Tibial nerve (tissue), 4 donors: ENCODE measurements around the gene WDR49. TPM values are rescaled to one million over a fixed set of nuclear protein-coding genes. Genes with fewer than 3 reads are reported as not detected.

Experiments
- DNase-seq, 2 donors: peaks; one replicate each; pipeline ENCODE4 v3.0.0-alpha.2; 2019; ENCODE audit warnings: low spot score in 2 of 2
- H3K27ac ChIP-seq, 4 donors: fragments of 200-600 bp; sonication (generic) in 3 of 4; one replicate each; pipeline ENCODE4 v1.5.1; 2017 to 2019; ENCODE audit warnings: mild to moderate bottlenecking in 1 of 4
- H3K27me3 ChIP-seq, 2 donors: fragments of 200-600 bp; sonication (generic) in 1 of 2; one replicate each; pipeline versions ENCODE4 v1.5.1 to v1.6.0; 2017 to 2019
- H3K36me3 ChIP-seq, 3 donors: fragments of 200-600 bp; sonication (generic); one replicate each; pipeline ENCODE4 v1.5.1; 2018 to 2019
- H3K4me1 ChIP-seq, 4 donors: fragments of 200-600 bp; sonication (generic) in 3 of 4; one replicate each; pipeline ENCODE4 v1.5.1; 2017 to 2019
- H3K4me3 ChIP-seq, 4 donors: fragments of 200-600 bp; sonication (generic) in 3 of 4; one replicate each; pipeline ENCODE4 v1.5.1; 2017 to 2019; ENCODE audit warnings: mild to moderate bottlenecking in 1 of 4, moderate library complexity in 1 of 4
- H3K9me3 ChIP-seq, 4 donors: fragments of 200-600 bp; sonication (generic) in 3 of 4; one replicate each; pipeline ENCODE4 v1.5.1; 2017 to 2019
- EP300 ChIP-seq, 2 donors: sonication (generic); formaldehyde crosslinking; IDR thresholded peaks; one replicate each; pipeline ENCODE4 v1.6.1; 2017; ENCODE audit warnings: antibody characterized with exemption in 2 of 2, mild to moderate bottlenecking in 1 of 2
- POLR2A ChIP-seq, 2 donors: fragments of 450-650 bp; IDR thresholded peaks; one replicate each; pipeline ENCODE4 v1.6.1; 2017; ENCODE audit warnings: antibody characterized with exemption in 2 of 2, mild to moderate bottlenecking in 2 of 2, moderate library complexity in 2 of 2
- WGBS, 2 donors: methylation state at CpG; one replicate each; pipeline ENCODE4 v1.1.5; 2018; 5-methylcytosine and 5-hydroxymethylcytosine counted together
- total RNA-seq, 4 donors: library from RNA; depleted of rRNA; stranded (reverse); fragments of >200 nt; gene quantifications; one replicate each; pipeline ENCODE4 v1.1.0, GENCODE V29; 2016
- TF ChIP-seq, protein P1 (sequence below), 5 experiments: fragments of 200-600 bp in 3 of 5; fragments of 450-650 bp in 2 of 5; sonication (generic) in 3 of 5; IDR thresholded peaks; one replicate each; pipeline ENCODE4 v1.5.1; 2016 to 2019; ENCODE audit warnings: antibody characterized with exemption in 5 of 5, mild to moderate bottlenecking in 3 of 5, moderate library complexity in 2 of 5

Gene WDR49
- total RNA-seq, 4 donors from 2014 or later: 0.44 to 2.9 (median 1.3) TPM; not detected in 1

DNA sequence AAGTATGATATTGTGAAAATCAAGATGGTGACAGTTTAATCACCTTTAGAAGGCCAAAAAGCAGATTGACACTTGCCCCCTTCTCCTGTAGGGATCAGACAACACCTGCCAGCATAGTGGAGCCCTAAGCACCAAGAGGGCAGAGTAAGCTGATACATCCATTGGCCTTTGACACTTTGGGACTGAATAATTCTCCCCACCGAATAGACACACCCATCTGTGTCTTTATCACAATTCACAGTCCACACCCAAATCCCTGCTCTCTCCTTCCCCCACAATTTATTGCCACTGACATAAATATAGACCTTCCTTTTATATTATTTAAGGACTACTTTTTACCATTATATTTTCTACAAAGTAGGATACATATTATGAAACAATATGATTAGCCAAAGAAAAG lies 3.1 kb upstream of the WDR49 start:
- Histone ChIP-seq H3K9me3 (no peaks in the 10 kb centered on the region), H3K27ac (no peak overlapping the region), H3K27me3 (no peaks in the 10 kb centered on the region), H3K4me3 (no peak overlapping the region), H3K4me1 (no peaks in the 10 kb centered on the region), H3K36me3 (no peaks in the 10 kb centered on the region)
- no peak for TF ChIP-seq EP300 (IDR thresholded peaks at IDR 0.05)
- TF ChIP-seq, protein P1, sequence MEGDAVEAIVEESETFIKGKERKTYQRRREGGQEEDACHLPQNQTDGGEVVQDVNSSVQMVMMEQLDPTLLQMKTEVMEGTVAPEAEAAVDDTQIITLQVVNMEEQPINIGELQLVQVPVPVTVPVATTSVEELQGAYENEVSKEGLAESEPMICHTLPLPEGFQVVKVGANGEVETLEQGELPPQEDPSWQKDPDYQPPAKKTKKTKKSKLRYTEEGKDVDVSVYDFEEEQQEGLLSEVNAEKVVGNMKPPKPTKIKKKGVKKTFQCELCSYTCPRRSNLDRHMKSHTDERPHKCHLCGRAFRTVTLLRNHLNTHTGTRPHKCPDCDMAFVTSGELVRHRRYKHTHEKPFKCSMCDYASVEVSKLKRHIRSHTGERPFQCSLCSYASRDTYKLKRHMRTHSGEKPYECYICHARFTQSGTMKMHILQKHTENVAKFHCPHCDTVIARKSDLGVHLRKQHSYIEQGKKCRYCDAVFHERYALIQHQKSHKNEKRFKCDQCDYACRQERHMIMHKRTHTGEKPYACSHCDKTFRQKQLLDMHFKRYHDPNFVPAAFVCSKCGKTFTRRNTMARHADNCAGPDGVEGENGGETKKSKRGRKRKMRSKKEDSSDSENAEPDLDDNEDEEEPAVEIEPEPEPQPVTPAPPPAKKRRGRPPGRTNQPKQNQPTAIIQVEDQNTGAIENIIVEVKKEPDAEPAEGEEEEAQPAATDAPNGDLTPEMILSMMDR (IDR thresholded peaks at IDR 0.05): no peak
- no peak for TF ChIP-seq POLR2A (IDR thresholded peaks at IDR 0.05)
- 63 to 79% methylated on average over 1 of the region's 1 CpG for WGBS, 2 donors
- no peak for DNase-seq

DNA sequence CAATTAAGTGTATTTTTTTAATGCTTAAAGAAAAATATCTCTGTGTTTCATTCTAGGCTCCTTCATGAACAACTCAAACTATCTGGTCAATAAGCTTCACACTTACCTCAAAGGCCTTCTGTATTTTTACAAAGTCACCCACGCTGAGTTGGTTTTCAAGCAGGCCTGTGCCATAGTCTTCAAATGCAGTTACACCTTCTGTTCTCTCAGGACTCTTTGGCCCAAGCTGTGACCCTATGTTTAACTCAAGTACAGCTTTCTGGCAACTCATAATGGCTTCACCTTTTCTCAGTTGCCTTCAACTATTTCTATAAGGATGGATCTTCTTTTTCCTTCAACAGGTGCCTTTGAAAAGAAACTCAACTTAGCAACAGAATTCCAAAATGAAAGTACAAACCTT lies 587 bp downstream of the WDR49 start:
- 63 to 68% methylated on average over 1 of the region's 1 CpG for WGBS, 2 donors
- no peak for TF ChIP-seq EP300 (IDR thresholded peaks at IDR 0.05)
- no peak for TF ChIP-seq POLR2A (IDR thresholded peaks at IDR 0.05)
- TF ChIP-seq, protein P1 (IDR thresholded peaks at IDR 0.05): no peak
- no peak overlapping the region for H3K27ac ChIP-seq
- H3K4me3 ChIP-seq: no peak overlapping the region
- no peak for DNase-seq
- no peaks in the 10 kb centered on the region for H3K4me1 ChIP-seq
- no peaks in the 10 kb centered on the region for H3K27me3 ChIP-seq
- H3K9me3 ChIP-seq: no peaks in the 10 kb centered on the region
- H3K36me3 ChIP-seq: no peaks in the 10 kb centered on the region

DNA sequence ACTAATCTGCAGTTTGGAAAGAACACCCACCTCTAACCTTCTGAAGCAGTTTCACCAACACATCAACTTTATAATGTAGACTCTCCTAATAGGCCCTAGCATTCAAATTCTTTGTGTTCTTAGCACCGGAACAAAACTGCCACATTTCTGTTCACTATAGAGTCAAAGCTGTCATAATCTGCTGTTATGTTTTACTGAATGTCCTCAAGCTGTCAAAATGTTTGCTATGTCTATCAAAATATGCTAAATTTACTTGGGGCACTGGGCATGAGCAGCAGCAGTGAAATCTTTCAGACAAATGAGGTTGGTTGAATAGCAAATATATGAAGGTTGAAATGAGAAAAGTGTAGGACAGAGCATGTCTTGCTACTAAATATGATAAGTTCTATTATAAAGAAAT lies 1.9 kb downstream of the WDR49 start:
- Histone ChIP-seq H3K4me3 (no peak overlapping the region), H3K27me3 (no peaks in the 10 kb centered on the region), H3K36me3 (no peaks in the 10 kb centered on the region), H3K27ac (no peak overlapping the region), H3K9me3 (no peaks in the 10 kb centered on the region), H3K4me1 (no peaks in the 10 kb centered on the region)
- whole genome bisulfite sequencing, 2 donors: 83 to 90% methylated on average over 1 of the region's 1 CpG
- no peak for DNase-seq
- TF ChIP-seq, protein P1 (IDR thresholded peaks at IDR 0.05): no peak
- TF ChIP-seq EP300 (IDR thresholded peaks at IDR 0.05) (no peak), POLR2A (IDR thresholded peaks at IDR 0.05) (no peak)

DNA sequence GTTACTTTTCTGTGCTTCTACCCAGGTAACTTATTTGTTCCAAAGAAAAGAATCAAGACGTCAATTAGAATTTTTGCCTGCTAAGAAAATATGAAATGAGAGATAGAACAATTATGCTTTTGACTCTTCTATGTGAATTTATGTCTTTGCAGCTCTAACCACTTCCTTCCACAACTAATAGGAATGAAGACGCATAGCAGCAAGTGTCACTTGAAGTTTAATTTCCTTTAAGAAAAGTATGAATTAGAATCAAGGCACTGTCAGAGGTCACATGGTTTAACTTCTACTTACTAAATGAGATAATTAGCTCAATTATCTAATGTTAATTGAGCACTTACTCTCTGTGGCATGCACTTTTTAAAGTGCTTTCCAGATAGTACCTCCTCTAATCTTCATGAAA lies 3.3 kb downstream of the WDR49 start:
- TF ChIP-seq, protein P1 (IDR thresholded peaks at IDR 0.05): no peak
- TF ChIP-seq POLR2A (IDR thresholded peaks at IDR 0.05) (no peak), EP300 (IDR thresholded peaks at IDR 0.05) (no peak)
- DNase-seq: no peak
- Histone ChIP-seq H3K27ac (no peak overlapping the region), H3K9me3 (no peaks in the 10 kb centered on the region), H3K4me3 (no peak overlapping the region), H3K27me3 (no peaks in the 10 kb centered on the region), H3K4me1 (no peaks in the 10 kb centered on the region), H3K36me3 (no peaks in the 10 kb centered on the region)
- 53 to 56% methylated on average over 2 of the region's 2 CpGs for WGBS, 2 donors

DNA sequence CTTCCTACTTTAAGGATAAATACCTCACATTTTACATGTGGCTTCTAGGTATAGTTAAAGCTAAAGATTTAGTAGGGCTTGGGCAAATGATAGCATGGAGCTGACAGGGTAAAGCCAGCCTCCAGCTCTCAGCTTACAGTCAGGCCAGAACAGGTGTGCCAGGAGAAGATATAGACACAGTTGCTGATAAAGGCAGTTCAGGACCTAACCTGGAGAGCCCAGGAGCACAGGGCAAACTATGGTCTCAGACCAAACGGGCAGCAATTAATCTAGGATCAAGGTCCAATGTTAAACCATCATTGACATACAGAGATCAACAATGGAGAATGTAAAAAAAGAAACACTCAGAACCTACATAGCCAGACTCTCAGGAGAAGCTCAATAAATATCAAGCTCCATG lies 4.0 kb downstream of the WDR49 start:
- Histone ChIP-seq H3K36me3 (no peaks in the 10 kb centered on the region), H3K9me3 (peaks cover 0 to 6% (median under 1%) of the 10 kb centered on the region in 4 donors), H3K4me3 (no peak overlapping the region), H3K4me1 (no peaks in the 10 kb centered on the region), H3K27me3 (no peaks in the 10 kb centered on the region), H3K27ac (no peak overlapping the region)
- DNase-seq: no peak
- TF ChIP-seq EP300 (IDR thresholded peaks at IDR 0.05) (no peak), POLR2A (IDR thresholded peaks at IDR 0.05) (no peak)
- TF ChIP-seq, protein P1 (IDR thresholded peaks at IDR 0.05): no peak
- 61 to 77% methylated on average over 1 of the region's 1 CpG for WGBS, 2 donors
